Measurements from ENCODE around the gene RANGRF.

Gene RANGRF

DNA sequence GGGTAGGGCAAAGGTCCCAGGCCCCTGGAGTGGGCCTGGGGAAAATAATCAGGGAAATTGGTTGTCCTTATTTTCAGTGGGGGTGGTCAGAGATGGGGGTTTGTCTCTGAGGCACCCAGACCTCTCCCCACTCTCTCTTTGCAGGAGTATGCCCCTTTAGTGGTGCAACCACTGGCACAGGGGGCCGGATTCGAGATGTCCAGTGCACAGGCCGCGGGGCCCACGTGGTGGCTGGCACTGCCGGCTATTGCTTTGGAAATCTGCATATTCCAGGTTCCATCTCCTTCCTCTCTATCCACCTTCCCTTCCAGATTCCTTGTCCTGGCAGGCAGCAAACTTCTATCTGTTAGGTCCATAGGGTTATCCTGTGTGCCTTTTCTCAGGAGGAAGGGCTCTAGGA, 31.8 kb upstream of the RANGRF start:
- no peak overlapping the region for H3K4me3 ChIP-seq (ENCODE audit: low read depth in 1 of 2, low read length in 2 of 2)
- no peak overlapping the region for H3K27ac ChIP-seq (ENCODE audit: low read length)
- no peaks in the 10 kb centered on the region for H3K9me3 ChIP-seq (ENCODE audit: insufficient read depth, low read length, severe bottlenecking)
- H3K36me3 ChIP-seq (ENCODE audit: insufficient read depth, low read length), result peaks cover 80% of the 10 kb centered on the region
- H3K79me2 ChIP-seq (ENCODE audit: insufficient read depth, low read length), result peaks cover 22% of the 10 kb centered on the region
- ATAC-seq (ENCODE audit: insufficient read depth, low read depth) (no peak), DNase-seq (no peak)
- no peak for TF ChIP-seq EZH2 (IDR thresholded peaks at IDR 0.05; ENCODE audit: borderline replicate concordance, low read depth, low read length, severe bottlenecking)
- TF ChIP-seq CTCF (IDR thresholded peaks at IDR 0.05; ENCODE audit: borderline replicate concordance, extremely low read depth, low read length, poor library complexity, severe bottlenecking), result no peak
- no peaks in the 10 kb centered on the region for H3K4me1 ChIP-seq (ENCODE audit: insufficient read depth, low read length)
- H3K9ac ChIP-seq (ENCODE audit: low read depth, low read length), result no peak overlapping the region
- no peaks in the 10 kb centered on the region for H3K27me3 ChIP-seq (ENCODE audit: insufficient read depth, low read length, poor library complexity)
- H3K4me2 ChIP-seq (ENCODE audit: insufficient read depth, low read length), result no peak overlapping the region
- H4K20me1 ChIP-seq (ENCODE audit: insufficient read depth, low read length), result peaks cover 3% of the 10 kb centered on the region; the same call in 1 of the 2 replicates
- no peak overlapping the region for H2AFZ ChIP-seq (ENCODE audit: low read depth, low read length)

GRCh38 chr17:8257801-8258200, 30.7 kb upstream of the RANGRF start:
- Histone ChIP-seq H3K4me2 (ENCODE audit: insufficient read depth, low read length) (no peak overlapping the region), H3K36me3 (ENCODE audit: insufficient read depth, low read length) (peaks cover 85% of the 10 kb centered on the region), H3K4me3 (ENCODE audit: low read depth in 1 of 2, low read length in 2 of 2) (no peak overlapping the region), H3K79me2 (ENCODE audit: insufficient read depth, low read length) (peaks cover 12% of the 10 kb centered on the region), H3K4me1 (ENCODE audit: insufficient read depth, low read length) (no peaks in the 10 kb centered on the region), H3K9ac (ENCODE audit: low read depth, low read length) (no peak overlapping the region), H3K27ac (ENCODE audit: low read length) (no peak overlapping the region), H3K9me3 (ENCODE audit: insufficient read depth, low read length, severe bottlenecking) (no peaks in the 10 kb centered on the region), H2AFZ (ENCODE audit: low read depth, low read length) (no peak overlapping the region), H4K20me1 (ENCODE audit: insufficient read depth, low read length) (peaks cover 3% of the 10 kb centered on the region; the same call in 1 of the 2 replicates), H3K27me3 (ENCODE audit: insufficient read depth, low read length, poor library complexity) (no peaks in the 10 kb centered on the region)
- TF ChIP-seq EZH2 (IDR thresholded peaks at IDR 0.05; ENCODE audit: borderline replicate concordance, low read depth, low read length, severe bottlenecking) (no peak), CTCF (IDR thresholded peaks at IDR 0.05; ENCODE audit: borderline replicate concordance, extremely low read depth, low read length, poor library complexity, severe bottlenecking) (no peak)
- ATAC-seq (ENCODE audit: insufficient read depth, low read depth) (no peak), DNase-seq (no peak)

DNA sequence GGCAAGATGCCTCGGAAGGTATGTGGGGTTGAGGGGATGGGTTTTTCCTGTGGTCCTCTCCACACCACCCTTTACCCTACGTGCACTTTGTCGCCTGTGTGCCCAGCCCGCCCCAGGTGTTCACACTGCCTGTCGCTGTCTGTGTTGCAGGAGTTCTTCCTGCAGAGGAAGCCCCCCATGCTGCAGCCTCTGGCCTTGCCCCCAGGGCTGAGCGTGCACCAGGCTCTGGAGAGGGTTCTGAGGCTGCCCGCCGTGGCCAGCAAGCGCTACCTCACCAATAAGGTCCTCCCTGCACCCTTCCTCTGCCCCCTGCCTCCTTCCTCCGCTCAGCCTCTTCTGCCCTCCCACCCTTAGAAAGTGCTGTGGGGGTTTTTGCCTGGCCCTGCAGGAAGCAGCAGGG, 24.1 kb upstream of the RANGRF start:
- Histone ChIP-seq H2AFZ (ENCODE audit: low read depth, low read length) (no peak overlapping the region), H3K36me3 (ENCODE audit: insufficient read depth, low read length) (peaks cover 89% of the 10 kb centered on the region), H3K4me2 (ENCODE audit: insufficient read depth, low read length) (no peak overlapping the region), H3K27me3 (ENCODE audit: insufficient read depth, low read length, poor library complexity) (no peaks in the 10 kb centered on the region), H3K27ac (ENCODE audit: low read length) (no peak overlapping the region), H3K4me3 (ENCODE audit: low read depth in 1 of 2, low read length in 2 of 2) (no peak overlapping the region), H3K9ac (ENCODE audit: low read depth, low read length) (no peak overlapping the region), H3K79me2 (ENCODE audit: insufficient read depth, low read length) (no peaks in the 10 kb centered on the region), H3K4me1 (ENCODE audit: insufficient read depth, low read length) (no peaks in the 10 kb centered on the region), H3K9me3 (ENCODE audit: insufficient read depth, low read length, severe bottlenecking) (no peaks in the 10 kb centered on the region), H4K20me1 (ENCODE audit: insufficient read depth, low read length) (no peaks in the 10 kb centered on the region)
- ATAC-seq (ENCODE audit: insufficient read depth, low read depth) (no peak), DNase-seq (no peak)
- TF ChIP-seq EZH2 (IDR thresholded peaks at IDR 0.05; ENCODE audit: borderline replicate concordance, low read depth, low read length, severe bottlenecking) (no peak), CTCF (IDR thresholded peaks at IDR 0.05; ENCODE audit: borderline replicate concordance, extremely low read depth, low read length, poor library complexity, severe bottlenecking) (no peak)
